ENCODE results near the gene PBX1. TPM values are rescaled to one million over a fixed set of nuclear protein-coding genes. Genes with fewer than 3 reads are reported as not detected.

PBX1 gene
- total and polyA plus RNA-seq, 12 donors = 13.3 to 91.8 (median 62.7) TPM

- no peak overlapping the region for H3K27ac ChIP-seq
- ATAC-seq (no peak), DNase-seq (no peak)
- peaks cover 9 to 81% (median 60%) of the 10 kb centered on the region in 9 donors for H3K4me1 ChIP-seq
- TF ChIP-seq CTCF (IDR thresholded peaks at IDR 0.05) = no peak
- WGBS, 2 donors = 93 to 98% methylated on average over 3 of the region's 3 CpGs
- no peak overlapping the region for H3K4me3 ChIP-seq
- no peaks in the 10 kb centered on the region for H3K9me3 ChIP-seq
- intact Hi-C loops (cut with DNase I) = loop anchor here in 1 of 10 donors (5.0 kb wide), 1 partner anchor 48 kb away; the partner anchor contains the start of gene PBX1
- peaks cover 0 to 17% (median 0%) of the 10 kb centered on the region in 9 donors for H3K36me3 ChIP-seq
- H3K27me3 ChIP-seq = no peaks in the 10 kb centered on the region
Measured at GRCh38 chr1:164605254-164606091, 46.5 kb downstream of the PBX1 start.

- intact Hi-C loops (cut with DNase I) = loop anchor here in 1 of 10 donors (5.0 kb wide), 1 partner anchor 50 kb away; the partner anchor contains the start of gene PBX1
- TF ChIP-seq CTCF (IDR thresholded peaks at IDR 0.05) = no peak
- ATAC-seq (no peak), DNase-seq (no peak)
- Histone ChIP-seq H3K27ac (peak overlapping the region in 1 of 10 donors; percentile 43), H3K27me3 (no peaks in the 10 kb centered on the region), H3K4me3 (no peak overlapping the region), H3K9me3 (no peaks in the 10 kb centered on the region), H3K36me3 (peaks cover 0 to 9% (median 0%) of the 10 kb centered on the region in 9 donors), H3K4me1 (peaks cover 9 to 90% (median 66%) of the 10 kb centered on the region in 9 donors)
- 69 to 74% methylated on average over 3 of the region's 3 CpGs for WGBS, 2 donors
Measured at GRCh38 chr1:164607351-164607750, 48.4 kb downstream of the PBX1 start.

- DNase-seq (no peak), ATAC-seq (peak in 2 of 8 donors; percentile 9 to 18)
- Histone ChIP-seq H3K36me3 (peaks cover 0 to 10% (median 0%) of the 10 kb centered on the region in 9 donors), H3K4me3 (no peak overlapping the region), H3K4me1 (peaks cover 6 to 90% (median 61%) of the 10 kb centered on the region in 9 donors), H3K9me3 (no peaks in the 10 kb centered on the region), H3K27ac (peak overlapping the region in 9 of 10 donors; percentile 1 to 76 (median 43)), H3K27me3 (no peaks in the 10 kb centered on the region)
- intact Hi-C loops (cut with DNase I) = loop anchor here in 1 of 10 donors (5.0 kb wide), 1 partner anchor 51 kb away; the partner anchor contains the start of gene PBX1
- no peak for TF ChIP-seq CTCF (IDR thresholded peaks at IDR 0.05)
Measured at GRCh38 chr1:164608651-164609057, 49.7 kb downstream of the PBX1 start.

GRCh38 chr1:164609089-164609488 is 50.1 kb downstream of the PBX1 start:
- no peak for TF ChIP-seq CTCF (IDR thresholded peaks at IDR 0.05)
- Histone ChIP-seq H3K9me3 (no peaks in the 10 kb centered on the region), H3K27me3 (no peaks in the 10 kb centered on the region), H3K36me3 (peaks cover 0 to 12% (median 0%) of the 10 kb centered on the region in 9 donors), H3K27ac (peak overlapping the region in 7 of 10 donors; percentile 36 to 76 (median 57)), H3K4me3 (no peak overlapping the region), H3K4me1 (peaks cover 6 to 90% (median 66%) of the 10 kb centered on the region in 9 donors)
- DNase-seq (peak in 1 of 2 donors; percentile 29), ATAC-seq (peak in 3 of 8 donors; percentile 24 to 64 (median 36))
- WGBS, 2 donors = 72 to 75% methylated on average over 3 of the region's 3 CpGs
- intact Hi-C loops (cut with DNase I) = loop anchor here in 1 of 10 donors (5.0 kb wide), 1 partner anchor 52 kb away; the partner anchor contains the start of gene PBX1

Data from heart right ventricle (tissue), 16 donors.